Measurements from ENCODE around the gene CDKN2A.

GRCh38 chr9:21969951-21970799 is 24.0 kb downstream of the CDKN2A start:
- TF ChIP-seq POLR2A (IDR thresholded peaks at IDR 0.05) (no peak), CTCF (IDR thresholded peaks at IDR 0.05) (no peak), POLR2AphosphoS5 (IDR thresholded peaks at IDR 0.05) (no peak), EP300 (IDR thresholded peaks at IDR 0.05) (no peak)

Measured in gastroesophageal sphincter (tissue), 3 donors.